Amygdala (tissue), 56 donors: ENCODE measurements around the gene GREM2.

Experiments
- DNase-seq, 56 donors: peaks; one replicate each; lab custom pipeline; 2025; lab: John Stamatoyannopoulos, UW

Gene GREM2

DNA sequence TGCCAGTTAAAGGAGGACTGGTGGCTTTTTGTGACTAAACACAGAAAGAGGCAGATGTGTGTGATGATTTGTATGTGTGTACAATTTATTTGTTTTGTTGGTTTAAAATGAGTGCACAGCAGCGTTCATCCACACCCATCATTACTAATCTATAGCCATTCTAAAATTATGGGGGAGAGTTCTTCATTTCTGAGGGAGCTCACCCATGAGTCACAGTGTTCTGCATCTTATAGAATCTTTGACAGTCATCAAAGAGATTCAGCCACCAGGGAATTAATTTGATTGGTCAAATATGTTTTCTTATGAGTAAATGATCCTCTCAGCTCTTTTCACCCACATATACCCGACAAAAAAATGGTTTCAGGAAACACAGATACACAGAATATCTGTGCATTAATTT lies 147.9 kb downstream of the GREM2 start:
- DNase-seq: no peak

GRCh38 chr1:240462766-240463395 lies 149.1 kb downstream of the GREM2 start:
- DNase-seq: no peak

GRCh38 chr1:240462277-240462676 lies 149.7 kb downstream of the GREM2 start:
- no peak for DNase-seq

- no peak for DNase-seq
Observed at GRCh38 chr1:240457203-240457602, 154.8 kb downstream of the GREM2 start.

- DNase-seq: no peak
Observed at GRCh38 chr1:240455228-240455821, 156.6 kb downstream of the GREM2 start.

- no peak for DNase-seq
Observed at GRCh38 chr1:240445369-240445768, 166.6 kb downstream of the GREM2 start.

- no peak for DNase-seq
Observed at GRCh38 chr1:240441669-240442068, 170.3 kb downstream of the GREM2 start.
